Measurements from ENCODE around the gene CTNNA3. TPM values are rescaled to one million over a fixed set of nuclear protein-coding genes. Genes with fewer than 3 reads are reported as not detected.

Gene CTNNA3
- total RNA-seq, 1 donor = not detected

GRCh38 chr10:67015225-67015624 lies 680.8 kb downstream of the CTNNA3 start:
- no peak for TF ChIP-seq CTCF (IDR thresholded peaks at IDR 0.05; ENCODE audit: extremely low read depth, low read depth, low read length)
- Histone ChIP-seq H3K27ac (ENCODE audit: low read depth, low read length) (no peak overlapping the region), H3K4me2 (ENCODE audit: insufficient read depth, low read length) (no peak overlapping the region), H2AFZ (ENCODE audit: low read length) (no peak overlapping the region), H3K4me3 (ENCODE audit: insufficient read depth, low read length) (no peak overlapping the region), H4K20me1 (ENCODE audit: insufficient read depth, low read length) (no peaks in the 10 kb centered on the region), H3K79me2 (ENCODE audit: insufficient read depth, low read length) (no peaks in the 10 kb centered on the region), H3K4me1 (ENCODE audit: insufficient read depth, low read length) (no peaks in the 10 kb centered on the region), H3K36me3 (ENCODE audit: insufficient read depth, low read length) (no peaks in the 10 kb centered on the region), H3K9me3 (ENCODE audit: low read depth, low read length) (no peaks in the 10 kb centered on the region), H3K27me3 (ENCODE audit: insufficient read depth, low read length) (no peaks in the 10 kb centered on the region)
- DNase-seq (ENCODE audit: insufficient read length, low spot score, missing footprints) = no peak

- Histone ChIP-seq H3K79me2 (ENCODE audit: insufficient read depth, low read length) (no peaks in the 10 kb centered on the region), H3K27me3 (ENCODE audit: insufficient read depth, low read length) (no peaks in the 10 kb centered on the region), H3K36me3 (ENCODE audit: insufficient read depth, low read length) (no peaks in the 10 kb centered on the region), H3K9me3 (ENCODE audit: low read depth, low read length) (no peaks in the 10 kb centered on the region), H3K4me1 (ENCODE audit: insufficient read depth, low read length) (no peaks in the 10 kb centered on the region), H3K4me2 (ENCODE audit: insufficient read depth, low read length) (no peak overlapping the region), H3K4me3 (ENCODE audit: insufficient read depth, low read length) (no peak overlapping the region), H2AFZ (ENCODE audit: low read length) (no peak overlapping the region), H3K27ac (ENCODE audit: low read depth, low read length) (no peak overlapping the region), H4K20me1 (ENCODE audit: insufficient read depth, low read length) (no peaks in the 10 kb centered on the region)
- no peak for TF ChIP-seq CTCF (IDR thresholded peaks at IDR 0.05; ENCODE audit: extremely low read depth, low read depth, low read length)
- DNase-seq (ENCODE audit: insufficient read length, low spot score, missing footprints) = no peak
Measured at GRCh38 chr10:67011981-67012380, 684.0 kb downstream of the CTNNA3 start.

- no peak overlapping the region for H3K4me3 ChIP-seq (ENCODE audit: insufficient read depth, low read length)
- no peak for DNase-seq (ENCODE audit: insufficient read length, low spot score, missing footprints)
- H3K4me2 ChIP-seq (ENCODE audit: insufficient read depth, low read length) = no peak overlapping the region
- H4K20me1 ChIP-seq (ENCODE audit: insufficient read depth, low read length) = no peaks in the 10 kb centered on the region
- H2AFZ ChIP-seq (ENCODE audit: low read length) = no peak overlapping the region
- H3K27ac ChIP-seq (ENCODE audit: low read depth, low read length) = no peak overlapping the region
- H3K27me3 ChIP-seq (ENCODE audit: insufficient read depth, low read length) = no peaks in the 10 kb centered on the region
- no peaks in the 10 kb centered on the region for H3K4me1 ChIP-seq (ENCODE audit: insufficient read depth, low read length)
- H3K36me3 ChIP-seq (ENCODE audit: insufficient read depth, low read length) = no peaks in the 10 kb centered on the region
- H3K79me2 ChIP-seq (ENCODE audit: insufficient read depth, low read length) = no peaks in the 10 kb centered on the region
- no peaks in the 10 kb centered on the region for H3K9me3 ChIP-seq (ENCODE audit: low read depth, low read length)
- no peak for TF ChIP-seq CTCF (IDR thresholded peaks at IDR 0.05; ENCODE audit: extremely low read depth, low read depth, low read length)
Measured at GRCh38 chr10:67011480-67011879, 684.5 kb downstream of the CTNNA3 start.

GRCh38 chr10:67005981-67006380 lies 690.0 kb downstream of the CTNNA3 start:
- Histone ChIP-seq H3K27ac (ENCODE audit: low read depth, low read length) (no peak overlapping the region), H3K27me3 (ENCODE audit: insufficient read depth, low read length) (no peaks in the 10 kb centered on the region), H4K20me1 (ENCODE audit: insufficient read depth, low read length) (no peaks in the 10 kb centered on the region), H3K4me1 (ENCODE audit: insufficient read depth, low read length) (no peaks in the 10 kb centered on the region), H3K79me2 (ENCODE audit: insufficient read depth, low read length) (no peaks in the 10 kb centered on the region), H3K4me2 (ENCODE audit: insufficient read depth, low read length) (no peak overlapping the region), H2AFZ (ENCODE audit: low read length) (no peak overlapping the region), H3K4me3 (ENCODE audit: insufficient read depth, low read length) (no peak overlapping the region), H3K36me3 (ENCODE audit: insufficient read depth, low read length) (no peaks in the 10 kb centered on the region), H3K9me3 (ENCODE audit: low read depth, low read length) (no peaks in the 10 kb centered on the region)
- DNase-seq (ENCODE audit: insufficient read length, low spot score, missing footprints) = no peak
- TF ChIP-seq CTCF (IDR thresholded peaks at IDR 0.05; ENCODE audit: extremely low read depth, low read depth, low read length) = no peak

All from osteoblast (primary cell).